HG03521 (cell line): ENCODE results near the gene ZNF521.
A peak's percentile ranks its signal among the peaks of the same experiment; 100 is the strongest.

Experiments
- ATAC-seq: cut with Tn5 transposase; IDR thresholded peaks from one replicate; pipeline ENCODE4 v1.9.1; 2021; ENCODE audit warnings: mild to moderate bottlenecking, moderate library complexity; ENCODE audit not compliant: unreplicated experiment

ZNF521 gene

GRCh38 chr18:25253136-25253535 is 98.8 kb downstream of the ZNF521 start:
- ATAC-seq, result no peak

DNA sequence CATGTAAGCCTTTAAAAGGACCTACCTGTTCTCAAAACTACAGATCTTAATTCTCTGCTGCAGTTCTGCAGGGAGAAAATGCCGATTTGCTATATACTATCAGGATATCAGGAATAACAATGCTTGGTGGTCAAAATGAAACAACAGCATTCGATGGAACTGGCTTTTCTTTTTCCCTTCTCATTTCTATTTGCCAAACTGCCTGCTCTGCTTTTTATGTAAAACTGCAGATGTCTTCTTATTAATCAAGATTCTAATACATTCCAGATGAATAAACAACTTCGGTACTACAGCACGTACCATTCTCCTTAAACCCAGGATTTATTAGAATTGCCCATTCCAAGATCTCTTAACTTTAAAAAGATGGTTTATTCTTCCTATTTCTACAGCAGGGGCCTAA is 100.9 kb downstream of the ZNF521 start:
- no peak for ATAC-seq

DNA sequence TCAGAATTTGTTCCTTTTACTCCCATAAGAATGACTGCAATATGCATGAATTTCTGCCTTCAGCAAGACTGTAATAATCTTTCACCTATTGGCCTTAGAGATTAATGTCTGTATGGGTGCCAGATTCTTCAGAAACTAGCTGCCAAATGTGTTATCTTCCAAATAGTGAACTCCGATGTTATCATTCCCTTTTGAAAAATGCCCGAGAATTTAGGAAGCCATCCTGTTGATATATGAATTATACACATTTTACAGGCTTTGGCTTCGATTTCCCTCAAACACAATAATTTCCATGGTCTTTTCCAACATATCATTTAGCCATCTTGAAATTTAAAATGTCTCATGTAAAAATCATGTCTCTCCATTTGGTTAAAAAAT is 101.5 kb downstream of the ZNF521 start:
- ATAC-seq, result no peak

- ATAC-seq, result no peak
These were observed 103.2 kb downstream of the ZNF521 start for GRCh38 chr18:25248755-25249154.

DNA sequence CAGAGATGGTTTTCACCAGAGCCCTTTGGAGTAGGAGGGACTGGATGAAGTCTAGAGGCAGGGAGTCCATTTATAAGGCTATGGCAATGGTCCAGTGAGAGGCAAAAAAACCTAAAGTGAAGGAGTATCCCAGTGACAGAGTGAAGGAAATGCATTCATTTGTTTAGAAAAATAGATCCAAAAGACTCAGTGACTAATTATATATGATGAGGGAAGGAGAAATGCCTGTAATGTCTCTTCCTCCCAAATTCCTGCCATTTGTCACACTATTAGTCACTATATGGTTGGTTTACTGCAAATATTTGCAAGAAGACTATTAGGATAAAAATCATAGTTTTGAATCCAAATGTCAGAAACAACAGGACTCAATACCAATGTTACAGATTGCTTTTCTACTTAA is 104.2 kb downstream of the ZNF521 start:
- ATAC-seq, result no peak

GRCh38 chr18:25244924-25245698 is 106.9 kb downstream of the ZNF521 start:
- ATAC-seq, result no peak

- ATAC-seq, result no peak
These were observed 107.8 kb downstream of the ZNF521 start for GRCh38 chr18:25244170-25244569.

DNA sequence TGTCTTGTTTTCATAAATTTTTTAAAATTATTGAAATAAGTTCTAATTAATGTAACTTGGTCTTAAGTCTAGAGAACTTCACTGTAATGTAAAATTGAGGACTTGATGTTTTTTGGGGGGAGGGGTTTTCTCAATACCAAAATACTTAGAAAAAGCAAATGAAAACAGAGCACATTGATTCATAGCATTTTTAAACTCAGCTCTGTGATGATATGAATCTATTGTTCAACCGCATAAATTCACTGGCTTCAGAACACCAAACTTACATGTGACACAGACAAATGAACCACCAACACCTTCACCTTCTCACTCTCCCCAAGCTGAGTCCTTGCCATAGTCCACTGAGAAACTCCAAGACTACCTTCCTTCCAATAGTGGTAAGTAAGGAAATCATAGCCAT is 108.2 kb downstream of the ZNF521 start:
- ATAC-seq, result no peak

DNA sequence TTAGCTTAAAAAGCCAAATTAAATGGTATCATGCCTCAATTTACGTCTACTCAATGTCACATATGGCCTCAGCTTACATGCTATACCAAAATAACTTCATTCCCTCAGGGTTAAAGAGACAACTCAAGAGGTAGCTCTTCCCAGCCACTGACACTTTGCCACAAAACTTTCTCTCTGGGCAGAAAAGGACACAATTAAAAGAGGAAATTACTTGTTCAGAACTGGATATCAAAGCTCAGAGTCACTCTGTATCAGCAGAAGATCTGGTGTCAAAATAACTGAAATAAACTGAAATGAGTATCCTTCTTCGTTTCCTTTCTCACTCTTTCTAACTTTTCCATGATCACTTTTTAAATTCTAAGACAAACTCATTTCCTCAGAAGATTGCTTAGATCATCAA is 108.7 kb downstream of the ZNF521 start:
- no peak for ATAC-seq

- no peak for ATAC-seq
These were observed 111.6 kb downstream of the ZNF521 start for GRCh38 chr18:25240420-25240770.

DNA sequence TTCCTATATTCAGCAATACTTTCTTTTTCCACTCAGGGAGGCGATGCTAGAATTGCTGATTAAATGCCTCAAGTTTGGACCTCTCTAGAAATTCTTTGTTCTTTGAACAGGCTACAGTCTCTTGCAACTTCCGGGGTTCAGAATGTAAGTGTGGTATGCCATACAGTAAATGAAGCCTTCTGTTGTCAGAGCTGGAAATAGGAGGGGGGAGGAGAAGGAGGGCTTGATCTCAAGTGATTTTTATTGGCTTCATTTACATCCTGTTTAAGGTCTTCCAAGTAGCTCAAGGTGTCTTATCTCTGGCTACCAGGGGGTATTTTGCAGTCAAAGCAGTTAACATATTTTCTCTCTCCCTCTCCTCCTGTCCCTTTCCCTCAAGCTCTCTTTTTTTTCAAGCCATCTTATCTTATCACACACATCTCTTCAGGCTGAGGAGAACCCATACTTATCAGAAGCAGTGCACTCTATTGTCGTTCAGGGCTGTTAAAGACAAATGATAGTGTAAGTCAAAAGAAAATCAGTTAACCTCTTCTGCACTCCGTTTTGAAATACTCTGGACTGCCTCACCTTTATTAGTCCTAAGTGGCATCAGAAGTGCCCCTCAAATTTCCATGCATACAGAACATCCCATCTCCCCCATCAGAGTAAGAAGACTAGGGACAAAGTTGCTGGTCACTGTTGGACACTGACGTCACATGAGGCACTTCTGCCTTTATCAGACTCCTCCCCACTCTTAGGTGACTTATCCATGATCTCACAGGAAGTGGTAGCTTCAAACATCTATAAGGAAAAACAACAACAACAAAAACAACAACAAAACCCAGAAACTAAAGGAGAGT is 112.2 kb downstream of the ZNF521 start:
- ATAC-seq, result no peak

GRCh38 chr18:25239151-25239550 is 112.8 kb downstream of the ZNF521 start:
- ATAC-seq, result no peak

- no peak for ATAC-seq
These were observed 114.2 kb downstream of the ZNF521 start for GRCh38 chr18:25237571-25238267.

DNA sequence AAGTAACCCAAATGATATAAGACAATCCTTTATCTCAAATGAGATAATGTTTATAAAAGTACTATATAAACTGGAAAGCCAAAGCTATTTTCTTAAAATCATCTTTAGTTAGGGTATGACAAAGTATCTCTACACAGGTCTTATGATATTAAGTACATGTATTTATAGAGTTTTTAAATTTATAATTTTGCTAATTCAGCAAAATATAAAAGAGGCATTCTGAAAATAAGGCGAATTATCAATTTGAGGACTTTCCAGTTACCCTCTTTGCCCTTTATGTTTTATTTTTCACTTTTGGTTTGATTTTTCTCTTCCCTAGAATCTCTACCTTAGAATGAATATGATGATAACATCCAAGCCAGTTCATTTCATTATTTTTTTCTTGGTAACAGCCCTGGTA is 115.2 kb downstream of the ZNF521 start:
- ATAC-seq, result no peak

GRCh38 chr18:25235401-25236042 is 116.4 kb downstream of the ZNF521 start:
- ATAC-seq, result no peak

DNA sequence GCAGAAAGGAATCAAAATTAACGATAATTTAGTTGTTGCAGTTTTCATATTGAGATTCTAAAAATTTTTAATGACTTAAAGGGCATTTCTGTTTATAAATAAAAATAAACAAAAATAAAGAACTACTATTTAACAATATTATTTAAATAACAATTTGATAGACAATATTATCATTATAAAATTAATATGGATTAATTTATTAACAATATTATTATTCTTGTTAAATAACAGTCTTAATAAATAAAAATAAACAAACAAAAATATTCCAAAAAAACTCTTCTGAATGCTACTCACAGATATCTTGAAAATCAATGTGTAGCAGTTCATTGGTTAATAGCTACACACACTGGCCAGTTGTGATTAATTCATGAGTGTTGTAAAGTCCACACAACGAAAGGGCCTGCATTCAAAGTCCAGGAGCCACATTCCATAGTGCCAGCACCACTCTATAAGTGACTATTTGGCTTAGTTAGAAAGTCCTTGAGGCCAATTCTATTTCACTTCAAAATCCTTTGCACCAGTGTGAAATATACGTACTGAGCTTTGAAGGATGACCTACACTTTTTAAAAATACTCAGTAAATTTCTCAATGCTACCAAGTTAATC is 117.1 kb downstream of the ZNF521 start:
- ATAC-seq, result no peak

GRCh38 chr18:25234322-25234639 is 117.7 kb downstream of the ZNF521 start:
- no peak for ATAC-seq

DNA sequence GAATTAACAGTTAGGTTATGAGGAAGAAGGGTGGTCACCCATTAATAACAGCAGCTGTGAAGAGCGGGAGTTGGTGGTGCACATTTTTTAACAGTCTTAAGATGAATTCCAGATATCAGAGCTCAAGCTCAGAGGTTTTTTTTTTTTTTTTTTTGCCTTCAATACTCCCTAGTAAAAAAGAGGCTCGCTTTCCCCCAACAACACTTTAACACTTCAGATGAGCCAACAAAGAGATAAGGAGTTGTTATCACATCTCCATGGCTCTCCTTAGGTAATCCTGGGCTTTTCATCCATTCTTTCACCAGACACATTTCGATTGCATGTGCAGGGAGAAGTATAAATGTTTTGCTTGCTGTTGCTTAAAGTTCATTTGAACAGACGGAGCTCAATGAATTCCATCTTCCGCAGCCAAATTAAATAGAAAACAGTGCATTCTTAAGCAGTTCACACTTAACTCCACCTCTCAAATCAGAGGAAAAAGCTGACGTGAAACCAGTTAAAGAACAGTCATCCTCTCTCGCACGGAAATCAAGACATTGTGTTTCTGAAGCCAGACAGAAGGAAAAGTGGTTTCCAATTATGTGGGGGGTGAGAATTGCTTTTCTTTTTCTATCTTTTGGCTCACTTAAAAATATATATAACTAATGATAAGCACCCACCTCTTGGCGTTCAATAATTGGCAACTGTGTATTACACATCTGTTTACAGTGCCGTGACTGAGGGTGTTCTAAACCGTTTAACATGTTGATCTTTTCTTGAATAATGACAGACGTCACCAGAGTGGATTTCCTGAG is 118.2 kb downstream of the ZNF521 start:
- no peak for ATAC-seq

DNA sequence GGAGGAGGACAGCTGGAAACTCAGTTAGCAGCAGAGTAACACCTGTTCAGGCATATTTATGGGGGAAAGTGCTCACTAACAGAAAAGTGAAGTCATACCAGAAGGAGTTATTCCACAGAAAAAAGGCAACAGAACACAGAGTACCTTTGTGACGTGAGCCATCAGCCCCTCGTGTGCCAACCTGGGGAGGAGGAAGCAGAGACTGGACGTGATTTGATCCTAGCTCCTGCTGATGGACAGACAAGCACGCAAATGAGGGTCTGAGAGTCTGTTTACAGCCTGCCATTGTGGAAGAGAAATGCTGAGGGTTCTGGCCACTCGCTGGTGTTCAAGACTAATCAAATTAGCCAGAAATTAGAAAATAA is 120.7 kb downstream of the ZNF521 start:
- ATAC-seq, result no peak

- ATAC-seq, result peak; percentile 68
These were observed 121.2 kb downstream of the ZNF521 start for GRCh38 chr18:25230658-25231326.
